Common myeloid progenitor, CD34-positive (primary cell): ENCODE measurements around the gene RPN2.

Experiments used
- CTCF ChIA-PET: fragments of 350-600 bp; sonication (Branson Sonifier 250); formaldehyde crosslinking; loops from one replicate; lab custom pipeline; 2021; ENCODE audit warnings: antibody characterized with exemption; lab: Charles Lee
- POLR2A ChIA-PET: fragments of 350-600 bp; sonication (Branson Sonifier 250); formaldehyde crosslinking; loops from one replicate; lab custom pipeline; 2021; ENCODE audit warnings: antibody characterized with exemption; lab: Charles Lee
- DNase-seq, 3 donors: peaks; one replicate each; pipeline versions ENCODE4 v3.0.0 to v3.0.0-alpha.2; 2013
- H3K27ac ChIP-seq, 2 experiments: 1 replicate in 1 of 2; 2 replicates in 1 of 2; pipeline ENCODE4 v1.7.0; 2013; ENCODE audit warnings: inconsistent platforms in 2 of 2, low read length in 2 of 2, mild to moderate bottlenecking in 2 of 2, low read depth in 1 of 2, moderate library complexity in 1 of 2; ENCODE audit not compliant: severe bottlenecking in 2 of 2, insufficient read depth in 1 of 2, poor library complexity in 1 of 2
- H3K27me3 ChIP-seq, 5 experiments: replicated peaks in 2 of 5; 1 replicate in 3 of 5; 2 replicates in 2 of 5; pipeline versions ENCODE4 v1.6.1 to v1.7.0; 2013; ENCODE audit warnings: low read length in 4 of 5, mild to moderate bottlenecking in 2 of 5, moderate library complexity in 2 of 5, inconsistent platforms in 1 of 5; ENCODE audit not compliant: insufficient read depth in 5 of 5, control insufficient read depth in 4 of 5
- H3K36me3 ChIP-seq, 4 experiments: 1 replicate in 2 of 4; 2 replicates in 2 of 4; pipeline versions ENCODE4 v1.6.1 to v1.7.0; 2013; ENCODE audit warnings: low read length in 3 of 4, control low read depth in 1 of 4, mild to moderate bottlenecking in 1 of 4; ENCODE audit not compliant: control insufficient read depth in 4 of 4, insufficient read depth in 4 of 4
- H3K4me1 ChIP-seq, 4 experiments: 1 replicate in 3 of 4; 2 replicates in 1 of 4; pipeline versions ENCODE4 v1.6.1 to v1.7.1; 2013; ENCODE audit warnings: low read length in 3 of 4, mild to moderate bottlenecking in 3 of 4, control low read depth in 1 of 4, inconsistent platforms in 1 of 4, moderate library complexity in 1 of 4; ENCODE audit not compliant: control insufficient read depth in 4 of 4, insufficient read depth in 4 of 4; ENCODE audit errors: control extremely low read depth in 1 of 4
- H3K4me3 ChIP-seq, 7 experiments: 1 replicate in 4 of 7; 2 replicates in 3 of 7; pipeline versions ENCODE4 v1.5.1 to v1.7.0; 2013; ENCODE audit warnings: mild to moderate bottlenecking in 7 of 7, low read length in 6 of 7, moderate library complexity in 6 of 7, inconsistent platforms in 2 of 7, low read depth in 2 of 7, control low read depth in 1 of 7; ENCODE audit not compliant: insufficient read depth in 4 of 7, control insufficient read depth in 1 of 7; ENCODE audit errors: extremely low read depth in 1 of 7
- H3K9me3 ChIP-seq, 5 experiments: 1 replicate in 4 of 5; 2 replicates in 1 of 5; pipeline versions ENCODE4 v1.6.1 to v1.7.1; 2013; ENCODE audit warnings: low read length in 4 of 5, mild to moderate bottlenecking in 2 of 5, inconsistent platforms in 1 of 5, low read depth in 1 of 5, moderate library complexity in 1 of 5; ENCODE audit not compliant: control insufficient read depth in 4 of 5, insufficient read depth in 2 of 5; ENCODE audit errors: control extremely low read depth in 1 of 5
- WGBS: methylation state at CpG from one replicate; pipeline ENCODE4 v1.1.5; 2013; ENCODE audit not compliant: insufficient coverage; 5-methylcytosine and 5-hydroxymethylcytosine counted together

Gene RPN2

DNA sequence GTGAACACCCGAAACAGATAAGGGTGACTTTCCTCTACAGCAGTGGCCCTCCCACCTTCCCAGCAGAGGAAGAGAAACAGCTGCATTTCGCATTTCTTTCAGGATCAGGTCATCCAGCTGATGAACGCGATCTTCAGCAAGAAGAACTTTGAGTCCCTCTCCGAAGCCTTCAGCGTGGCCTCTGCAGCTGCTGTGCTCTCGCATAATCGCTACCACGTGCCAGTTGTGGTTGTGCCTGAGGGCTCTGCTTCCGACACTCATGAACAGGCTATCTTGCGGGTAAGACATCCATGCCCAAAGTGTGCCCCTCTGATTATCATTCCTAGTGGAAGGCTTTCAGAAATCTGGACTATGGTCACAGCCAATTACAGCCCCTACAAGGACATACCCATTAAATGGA is 28.0 kb downstream of the RPN2 start:
- no peak for DNase-seq
- ChIA-PET CTCF (no interaction called here), POLR2A (no interaction called here)
- WGBS, result 97% methylated on average over 11 of the region's 11 CpGs
- H3K4me1 ChIP-seq, result no peaks in the 10 kb centered on the region
- peaks cover 19 to 82% (median 60%) of the 10 kb centered on the region in 4 experiments for H3K36me3 ChIP-seq
- H3K27me3 ChIP-seq, result no peaks in the 10 kb centered on the region
- H3K9me3 ChIP-seq, result no peaks in the 10 kb centered on the region
- no peak overlapping the region for H3K4me3 ChIP-seq
- H3K27ac ChIP-seq, result no peak overlapping the region

DNA sequence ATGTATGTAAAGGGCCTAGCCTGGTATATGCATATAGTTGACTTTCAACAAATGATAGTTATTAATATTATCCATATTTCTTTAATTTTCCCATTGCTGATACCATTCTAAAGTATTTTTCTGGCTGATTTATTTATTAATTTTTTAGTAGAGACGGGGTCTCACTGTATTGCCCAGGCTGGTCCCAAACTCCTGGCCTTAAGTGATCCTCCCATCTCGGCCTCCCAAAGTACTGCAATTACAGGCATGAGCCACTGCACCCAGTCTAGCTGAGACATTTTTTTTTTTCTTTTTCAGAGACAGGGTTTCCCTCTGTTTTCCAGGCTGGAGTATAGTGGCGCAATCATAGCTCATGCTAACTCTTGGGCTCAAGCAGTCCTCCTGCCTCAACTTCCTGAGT is 30.1 kb downstream of the RPN2 start:
- H3K36me3 ChIP-seq, result peaks cover 28 to 79% (median 62%) of the 10 kb centered on the region in 4 experiments

DNA sequence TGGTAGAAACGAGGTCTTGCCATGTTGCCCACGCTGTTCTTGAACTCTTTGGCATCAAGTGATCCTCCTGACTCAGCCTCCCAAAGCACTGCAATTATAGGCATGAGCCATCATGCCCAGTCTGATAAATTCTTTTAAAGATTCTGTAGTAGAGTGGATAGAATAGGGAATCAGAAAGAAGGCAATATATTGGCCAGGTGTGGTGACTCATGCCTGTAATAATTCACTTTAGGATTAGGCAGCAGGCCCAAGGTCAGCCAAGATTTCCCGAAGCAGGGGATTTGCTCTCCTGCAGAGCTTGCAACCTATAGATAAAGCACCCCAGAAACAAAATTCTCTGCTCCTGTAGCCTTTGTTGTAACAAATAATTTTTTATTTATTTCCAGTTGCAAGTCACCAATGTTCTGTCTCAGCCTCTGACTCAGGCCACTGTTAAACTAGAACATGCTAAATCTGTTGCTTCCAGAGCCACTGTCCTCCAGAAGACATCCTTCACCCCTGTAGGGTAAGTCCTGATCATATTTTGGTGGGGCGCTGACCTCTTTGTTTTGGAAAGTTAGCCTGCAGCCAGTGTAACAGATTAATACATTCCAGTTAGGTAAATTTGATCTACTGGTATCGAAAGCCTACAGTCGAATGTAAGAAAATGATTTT is 30.7 kb downstream of the RPN2 start:
- Histone ChIP-seq H3K4me3 (no peak overlapping the region), H3K27ac (no peak overlapping the region), H3K9me3 (no peaks in the 10 kb centered on the region), H3K36me3 (peaks cover 34 to 79% (median 59%) of the 10 kb centered on the region in 4 experiments), H3K4me1 (no peaks in the 10 kb centered on the region), H3K27me3 (no peaks in the 10 kb centered on the region)
- WGBS, result 100% methylated on average over 4 of the region's 6 CpGs
- ChIA-PET CTCF (interaction anchor here (1.0 to 2.1 kb wide), 2 partner anchors 14 to 17 kb away, joined by 3 to 7 read pairs; no protein-coding TSS in a partner anchor), POLR2A (no interaction called here)
- no peak for DNase-seq

More for the DNA sequence above, 30.1 kb downstream of the RPN2 start:
- DNase-seq, result no peak
- ChIA-PET POLR2A (no interaction called here), CTCF (interaction anchor here (2.1 kb wide), 1 partner anchor 14 kb away, joined by 7 read pairs; no protein-coding TSS in a partner anchor)
- no peaks in the 10 kb centered on the region for H3K9me3 ChIP-seq
- H3K4me1 ChIP-seq, result no peaks in the 10 kb centered on the region
- H3K4me3 ChIP-seq, result no peak overlapping the region
- H3K27ac ChIP-seq, result no peak overlapping the region
- WGBS, result 92% methylated on average over 2 of the region's 3 CpGs
- H3K27me3 ChIP-seq, result no peaks in the 10 kb centered on the region

DNA sequence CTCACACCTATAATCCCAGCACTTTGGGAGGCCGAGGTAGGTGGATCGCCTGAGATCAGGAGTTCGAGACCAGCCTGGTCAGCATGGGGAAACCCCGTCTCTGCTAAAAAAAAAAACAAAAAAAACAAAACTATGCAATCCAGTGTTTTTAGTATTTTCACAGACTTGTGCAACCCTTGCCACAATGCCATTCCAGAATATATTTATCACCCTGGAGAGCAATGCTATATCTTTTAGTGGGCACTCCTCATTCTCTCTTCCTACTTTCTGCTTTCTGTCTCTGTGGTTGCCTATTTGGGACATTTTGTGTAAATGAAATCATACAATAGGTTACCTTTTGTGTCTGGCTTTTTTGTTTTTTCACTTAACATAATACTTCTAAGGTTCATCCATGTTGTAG is 39.3 kb downstream of the RPN2 start:
- Histone ChIP-seq H3K27me3 (no peaks in the 10 kb centered on the region), H3K27ac (no peak overlapping the region), H3K4me1 (no peaks in the 10 kb centered on the region), H3K9me3 (no peaks in the 10 kb centered on the region), H3K4me3 (no peak overlapping the region), H3K36me3 (peaks cover 23 to 76% (median 49%) of the 10 kb centered on the region in 4 experiments)
- WGBS, result 100% methylated on average over 3 of the region's 4 CpGs
- ChIA-PET CTCF (interaction anchor here (1.5 kb wide), 1 partner anchor 16 kb away, joined by 4 read pairs; no protein-coding TSS in a partner anchor), POLR2A (no interaction called here)
- DNase-seq, result no peak

DNA sequence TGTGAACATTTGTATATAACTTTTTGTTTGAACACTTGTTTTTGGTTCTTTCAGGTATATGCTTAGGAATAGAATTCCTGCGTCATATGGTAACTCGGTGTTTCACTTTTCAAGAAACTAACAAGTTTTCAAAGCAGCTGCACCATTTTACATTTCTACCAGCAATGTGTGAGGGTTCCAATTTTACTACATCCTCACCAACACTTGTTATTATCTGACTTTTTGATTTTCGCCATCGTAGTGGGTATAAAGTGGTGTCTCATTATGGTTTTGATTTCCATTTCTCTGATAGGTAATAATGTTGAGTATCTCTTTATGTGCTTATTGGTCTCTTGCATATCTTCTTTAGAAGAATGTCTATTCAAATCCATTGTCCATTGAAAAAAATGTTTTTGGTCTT is 39.8 kb downstream of the RPN2 start:
- whole genome bisulfite sequencing, result 100% methylated on average over 1 of the region's 4 CpGs
- peaks cover 20 to 76% (median 50%) of the 10 kb centered on the region in 4 experiments for H3K36me3 ChIP-seq
- POLR2A ChIA-PET, result no interaction called here
- no peak overlapping the region for H3K27ac ChIP-seq
- no peaks in the 10 kb centered on the region for H3K4me1 ChIP-seq
- no peak for DNase-seq
- H3K4me3 ChIP-seq, result no peak overlapping the region
- H3K27me3 ChIP-seq, result no peaks in the 10 kb centered on the region
- CTCF ChIA-PET, result interaction anchor here (1.6 kb wide), 1 partner anchor 36 kb away, joined by 3 read pairs; no protein-coding TSS in a partner anchor
- no peaks in the 10 kb centered on the region for H3K9me3 ChIP-seq

DNA sequence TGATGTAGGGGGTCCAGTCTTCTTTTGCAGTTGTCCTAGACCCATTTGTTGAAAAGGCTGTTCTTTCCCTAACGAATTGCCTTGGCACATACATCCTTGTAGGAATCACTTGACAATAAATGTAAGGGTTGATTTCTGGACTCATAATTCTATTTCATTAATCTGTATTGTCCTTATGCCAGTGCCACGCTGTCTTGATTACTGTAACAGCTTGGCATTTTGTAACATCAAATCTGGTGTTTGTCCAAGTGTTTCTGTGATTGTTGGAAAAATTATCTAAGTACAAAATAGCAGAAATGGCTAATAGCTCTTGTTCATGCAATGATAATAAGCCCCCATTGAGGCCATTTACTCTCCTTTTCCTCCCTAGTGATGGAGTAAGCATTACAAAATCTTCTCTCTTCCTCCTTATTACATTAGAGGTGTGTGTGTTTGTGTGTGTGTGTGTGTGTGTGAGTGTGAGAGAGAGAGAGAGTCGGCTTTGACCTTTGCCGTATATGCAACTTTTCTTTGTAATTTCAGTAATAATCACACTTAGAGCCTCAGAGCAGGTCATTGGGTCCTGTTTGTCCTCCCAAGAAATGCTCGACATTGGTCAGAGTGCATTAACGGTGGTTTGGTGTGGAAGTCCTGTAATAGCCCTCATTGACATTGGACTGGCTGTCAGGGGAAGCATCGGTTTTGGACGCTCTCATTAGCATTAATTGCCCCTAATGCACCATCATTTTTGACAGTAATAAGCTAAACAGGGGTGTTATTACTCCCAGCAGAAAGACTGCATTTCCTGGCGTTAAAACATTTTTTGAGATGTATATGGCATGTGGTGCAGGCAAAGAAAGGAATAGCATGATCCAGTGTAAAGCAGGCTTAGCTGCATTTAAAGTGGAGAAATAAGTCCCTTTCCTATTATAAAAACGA is 40.9 kb downstream of the RPN2 start:
- DNase-seq, result no peak
- Histone ChIP-seq H3K27ac (no peak overlapping the region), H3K9me3 (no peaks in the 10 kb centered on the region), H3K4me3 (no peak overlapping the region), H3K4me1 (no peaks in the 10 kb centered on the region), H3K36me3 (peaks cover 15 to 78% (median 54%) of the 10 kb centered on the region in 4 experiments), H3K27me3 (no peaks in the 10 kb centered on the region)
- CTCF ChIA-PET, result interaction anchor here (0.9 to 1.6 kb wide), 3 partner anchors 19 to 35 kb away, joined by 3 to 5 read pairs (median 3); no protein-coding TSS in a partner anchor
- POLR2A ChIA-PET, result interaction anchor here (0.6 kb wide), 1 partner anchor 307 kb away, joined by 10 read pairs; no protein-coding TSS in a partner anchor
- 100% methylated on average over 1 of the region's 10 CpGs for WGBS
